Measurements from ENCODE around the gene CCDC188.

DNA sequence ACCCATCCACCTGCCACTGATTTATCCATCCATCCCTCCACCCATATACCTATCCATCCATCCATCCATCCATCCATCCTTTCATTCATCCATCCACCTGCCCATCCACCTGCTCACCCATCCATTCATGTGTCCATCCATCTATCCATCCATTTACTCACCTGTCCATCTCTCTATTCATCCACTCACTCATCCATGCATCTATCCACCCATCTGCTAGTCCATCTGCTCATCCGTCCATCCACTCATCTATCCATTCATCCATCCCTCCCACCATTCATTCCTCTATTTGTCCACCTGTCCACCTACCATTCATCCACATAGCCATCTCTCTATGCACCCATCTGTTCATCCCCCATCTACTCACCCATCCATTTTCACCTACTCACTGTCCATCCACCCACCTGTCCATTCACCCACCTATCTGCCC, 48.6 kb upstream of the CCDC188 start:
- TF ChIP-seq EZH2 (IDR thresholded peaks at IDR 0.05; ENCODE audit: low read length, missing control alignments) (no peak), CTCF (conservative IDR thresholded peaks at IDR 0.05 in 1 of 2, IDR thresholded peaks at IDR 0.05 in 1 of 2; ENCODE audit: low read depth in 1 of 2, low read length in 2 of 2) (no peak)

Data from fibroblast of lung (primary cell).